Spleen (tissue), 7 donors: ENCODE measurements around the gene PSMD13.

Source experiments
- POLR2A ChIP-seq, 3 donors: fragments of 450-650 bp; IDR thresholded peaks; one replicate each; pipeline ENCODE4 v1.5.1; 2017; ENCODE audit warnings: antibody characterized with exemption in 3 of 3, mild to moderate bottlenecking in 1 of 3
- TF ChIP-seq, protein P1 (sequence below), 11 experiments: fragments of 200-600 bp in 7 of 11; fragments of 450-650 bp in 4 of 11; sonication (generic) in 4 of 11; IDR thresholded peaks in 8 of 11; conservative IDR thresholded peaks in 3 of 11; 1 replicate in 7 of 11; 2 replicates in 4 of 11; pipeline versions ENCODE4 v1.4.0 to v1.8.0; 2016 to 2021; ENCODE audit warnings: antibody characterized with exemption in 11 of 11, inconsistent platforms in 4 of 11, mild to moderate bottlenecking in 1 of 11
- donor health status: DM: no; HTN: no; CAD: no; lungs with moderate emphysema.
- donor health status: DM: no; HTN: no; CAD: no.
- donor health status: DM: no; HTN: no; CAD: no.

DNA sequence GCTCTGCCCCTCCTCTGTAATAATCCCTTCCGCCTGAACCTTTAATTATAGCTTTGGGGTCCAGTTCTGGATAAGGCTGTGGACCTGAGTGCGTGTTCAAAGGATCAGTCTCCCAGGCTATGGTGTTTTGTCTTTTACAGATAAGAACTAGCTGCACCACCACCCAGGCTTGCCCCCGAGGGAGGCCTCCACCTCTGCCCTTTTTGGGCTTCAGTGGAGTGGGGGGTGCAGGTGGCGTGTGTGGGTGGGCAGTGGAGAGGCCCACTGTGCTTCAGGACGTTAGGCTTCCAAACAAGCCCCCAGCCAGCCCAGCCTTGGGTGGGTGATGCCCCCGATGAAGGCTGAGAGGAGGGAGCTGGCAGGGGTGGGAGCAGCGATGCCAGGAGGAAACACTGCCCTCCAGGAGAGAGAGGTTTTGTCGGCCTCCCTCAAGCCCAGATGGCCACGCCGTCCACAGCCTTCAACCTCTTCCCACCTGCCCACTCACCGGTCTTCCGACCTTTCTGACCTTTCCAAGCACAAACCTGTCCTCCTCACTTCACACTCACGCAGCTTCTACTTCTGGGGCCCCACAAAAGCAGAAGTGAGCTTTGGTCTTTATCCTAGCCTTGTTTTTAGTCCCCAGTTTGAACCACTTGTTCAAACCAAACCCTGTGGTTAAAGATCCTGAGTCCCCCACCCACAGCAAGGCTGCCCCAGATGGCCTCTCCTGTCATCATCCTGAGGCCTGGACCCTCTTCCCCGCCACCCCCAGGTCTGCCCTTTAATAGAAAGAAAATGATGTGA lies 20.4 kb downstream of the PSMD13 start:
- TF ChIP-seq, protein P1, sequence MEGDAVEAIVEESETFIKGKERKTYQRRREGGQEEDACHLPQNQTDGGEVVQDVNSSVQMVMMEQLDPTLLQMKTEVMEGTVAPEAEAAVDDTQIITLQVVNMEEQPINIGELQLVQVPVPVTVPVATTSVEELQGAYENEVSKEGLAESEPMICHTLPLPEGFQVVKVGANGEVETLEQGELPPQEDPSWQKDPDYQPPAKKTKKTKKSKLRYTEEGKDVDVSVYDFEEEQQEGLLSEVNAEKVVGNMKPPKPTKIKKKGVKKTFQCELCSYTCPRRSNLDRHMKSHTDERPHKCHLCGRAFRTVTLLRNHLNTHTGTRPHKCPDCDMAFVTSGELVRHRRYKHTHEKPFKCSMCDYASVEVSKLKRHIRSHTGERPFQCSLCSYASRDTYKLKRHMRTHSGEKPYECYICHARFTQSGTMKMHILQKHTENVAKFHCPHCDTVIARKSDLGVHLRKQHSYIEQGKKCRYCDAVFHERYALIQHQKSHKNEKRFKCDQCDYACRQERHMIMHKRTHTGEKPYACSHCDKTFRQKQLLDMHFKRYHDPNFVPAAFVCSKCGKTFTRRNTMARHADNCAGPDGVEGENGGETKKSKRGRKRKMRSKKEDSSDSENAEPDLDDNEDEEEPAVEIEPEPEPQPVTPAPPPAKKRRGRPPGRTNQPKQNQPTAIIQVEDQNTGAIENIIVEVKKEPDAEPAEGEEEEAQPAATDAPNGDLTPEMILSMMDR (IDR thresholded peaks at IDR 0.05 in 8 of 11, conservative IDR thresholded peaks at IDR 0.05 in 3 of 11): no peak
- no peak for TF ChIP-seq POLR2A (IDR thresholded peaks at IDR 0.05)
